H1 (cell line): ENCODE results near the gene ARMC10. TPM values are rescaled to one million over a fixed set of nuclear protein-coding genes. Genes with fewer than 3 reads are reported as not detected.

ENCODE experiments used
- CHD7 ChIP-seq: fragments of 300-600 bp; sonication (generic); IDR thresholded peaks from 2 replicates; pipeline ENCODE4 v1.7.1; 2012; ENCODE audit warnings: low read length, moderate library complexity, mild to moderate bottlenecking, inconsistent platforms; ENCODE audit not compliant: insufficient replicate concordance
- CTBP2 ChIP-seq: IDR thresholded peaks from 2 replicates; pipeline ENCODE4 v1.7.0; 2011; ENCODE audit warnings: borderline replicate concordance, mild to moderate bottlenecking, moderate library complexity, mixed read lengths, low read length; ENCODE audit not compliant: insufficient read depth, insufficient read length
- MAFK ChIP-seq: IDR thresholded peaks from 2 replicates; pipeline ENCODE4 v1.6.1; 2012; ENCODE audit warnings: low read depth, mild to moderate bottlenecking, improper control_type of control experiment, low read length
- NRF1 ChIP-seq: IDR thresholded peaks from 2 replicates; pipeline ENCODE4 v1.6.1; 2011; ENCODE audit warnings: mild to moderate bottlenecking, low read depth, low read length, improper control_type of control experiment
- RBBP5 ChIP-seq: IDR thresholded peaks from 2 replicates; pipeline ENCODE4 v1.7.1; 2012; ENCODE audit warnings: low read depth, mild to moderate bottlenecking, inconsistent platforms, low read length, moderate library complexity, borderline replicate concordance
- SIRT6 ChIP-seq: IDR thresholded peaks from one replicate; pipeline ENCODE4 v1.7.1; 2012; ENCODE audit warnings: low read length, inconsistent platforms
- SRF ChIP-seq: IDR thresholded peaks from 2 replicates; pipeline ENCODE4 v1.6.1; 2011; ENCODE audit warnings: mild to moderate bottlenecking, low read depth, low read length, moderate library complexity
- polyA plus RNA-seq, 7 experiments: library from polyadenylated mRNA; depleted of rRNA in 3 of 7; stranded (reverse) in 5 of 7; unstranded in 2 of 7; fragments of >200 nt in 5 of 7; fragments of 200-250 nt in 2 of 7; gene quantifications; 1 replicate in 5 of 7; 2 replicates in 1 of 7; 4 replicates in 1 of 7; pipeline versions ENCODE4 v1.2.1 to v1.2.3, GENCODE V29; 2011 to 2013; ENCODE audit warnings: missing spikeins in 2 of 7, mixed read lengths in 2 of 7
- total RNA-seq: library from RNA; stranded (reverse); fragmentation: NEBNext Ultra II Directional; extraction: Animal tissue kit (Norgen Biotek cat#: 25700); gene quantifications from 2 replicates; pipeline ENCODE4 v1.2.1, GENCODE V29; 2021

ARMC10 gene
- total and polyA plus RNA-seq, 2 of the 8 experiments (the other 6 are each of a cell fraction or from before 2014, with no cell fraction given): 16.4 to 44.3 TPM

DNA sequence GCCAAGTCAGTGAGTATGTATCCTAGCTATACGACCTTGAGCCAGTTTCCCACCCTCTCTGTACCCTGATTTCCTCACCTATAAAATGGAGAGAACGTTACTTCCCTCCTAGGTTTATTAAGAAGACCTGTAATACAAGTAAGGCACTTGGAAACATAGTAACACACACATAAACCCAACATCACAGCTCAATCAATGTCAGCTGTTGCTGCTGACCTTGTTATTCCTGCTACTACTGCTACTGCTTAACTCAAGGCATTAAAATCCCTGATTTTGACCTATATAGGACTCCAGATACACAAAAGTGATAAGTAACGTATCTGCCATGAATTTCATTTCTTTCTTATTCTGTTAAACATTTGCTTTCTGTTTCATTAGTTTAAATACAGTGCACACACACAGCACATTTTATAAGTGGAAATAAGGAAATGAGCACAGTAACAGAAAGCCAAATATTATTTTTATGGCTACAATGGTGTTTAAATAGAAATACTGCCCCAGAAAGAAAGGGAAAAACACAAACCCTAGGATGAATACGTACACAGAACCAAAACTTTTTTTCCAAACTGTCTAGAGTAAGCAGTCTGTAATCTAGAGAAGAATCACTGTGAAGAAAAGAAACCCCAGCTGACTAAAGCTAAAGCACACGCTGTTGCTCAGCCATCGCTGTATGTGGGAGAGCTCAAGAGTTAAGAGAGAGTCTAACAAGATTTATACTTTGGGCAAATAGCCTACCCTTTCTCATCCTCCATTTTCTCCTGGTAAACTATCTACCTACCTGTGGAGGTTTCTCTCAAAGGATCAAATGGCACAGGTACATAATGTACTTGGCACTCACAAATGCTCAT lies 55.0 kb downstream of the ARMC10 start (continued):
- TF ChIP-seq CHD7 (no peak), NRF1 (no peak), CTBP2 (no peak), RBBP5 (no peak), SIRT6 (no peak), MAFK (no peak), SRF (no peak)
